Hair follicle dermal papilla cell (primary cell): ENCODE results near the gene HSD3B2. TPM values are rescaled to one million over a fixed set of nuclear protein-coding genes. Genes with fewer than 3 reads are reported as not detected.

ENCODE experiments used
- total RNA-seq: library from RNA; depleted of rRNA; stranded (reverse); fragments of >200 nt; gene quantifications from 2 replicates; pipeline ENCODE4 v1.2.3, GENCODE V29; 2012

Gene HSD3B2
- not detected in 2 replicates for total RNA-seq

DNA sequence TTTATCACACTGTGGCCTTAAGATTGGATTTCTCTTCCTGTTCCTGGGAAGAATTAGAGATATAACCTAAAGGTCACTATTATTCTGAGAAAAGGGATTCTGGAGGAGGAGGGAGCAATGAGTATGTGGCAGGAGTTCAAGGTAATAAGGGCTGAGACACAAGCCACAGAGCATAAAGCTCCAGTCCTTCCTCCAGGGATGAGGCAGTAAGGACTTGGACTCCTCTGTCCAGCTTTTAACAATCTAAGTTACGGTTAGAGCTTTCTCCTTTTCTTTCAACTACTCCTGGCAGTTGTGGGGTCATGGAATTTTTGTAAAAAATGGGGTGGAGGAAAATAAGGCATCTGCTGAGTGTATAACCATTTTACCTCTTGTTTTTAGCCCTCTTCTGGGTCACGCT lies at the start of gene HSD3B2:
TSS of gene HSD3B2 (plus strand) at position 201 of the 400 bp plus-strand sequence. CDS start 270 bp downstream, outside the sequence.

DNA sequence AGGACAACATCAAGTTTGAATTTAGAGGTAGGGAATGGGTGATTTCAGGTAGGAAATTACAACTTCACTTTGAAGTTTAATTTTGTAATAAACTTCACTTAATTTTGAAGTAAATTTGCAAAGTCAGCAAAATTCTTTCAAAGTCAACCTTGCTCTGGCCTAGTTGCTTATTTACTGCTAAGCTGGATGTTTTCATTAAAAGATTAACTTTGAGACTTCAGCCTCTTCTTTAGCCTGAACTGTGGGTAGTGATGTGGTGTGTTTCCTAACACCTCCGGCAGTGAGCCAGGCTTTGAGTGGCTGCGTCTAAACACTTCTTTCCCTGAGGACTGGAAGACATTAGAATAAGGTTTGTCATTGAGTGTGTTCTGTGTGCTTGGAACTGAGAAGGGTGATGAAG lies 46.4 kb upstream of the HSD3B2 start, which contains the start of gene HAO2:
TSS of gene HAO2 (plus strand) at position 232 of the 400 bp plus-strand sequence. CDS start 12,301 bp downstream, outside the sequence.

Other genes starting within 250 kb of the HSD3B2 start
- gene HAO2, start 46.4 kb upstream of the HSD3B2 start, total RNA-seq, result under 0.01 TPM in 1 of 2 replicates, not detected in the other
- gene HSD3B1, start 92.1 kb downstream of the HSD3B2 start, total RNA-seq, result not detected in 2 replicates
- 7.4 and 11.7 TPM in 2 replicates for gene ZNF697, start 233.1 kb downstream of the HSD3B2 start, total RNA-seq